Spleen (tissue), 7 donors: ENCODE data around the gene BUB1B.

ENCODE experiments used
- POLR2A ChIP-seq, 3 donors: fragments of 450-650 bp; IDR thresholded peaks; one replicate each; pipeline ENCODE4 v1.5.1; 2017; ENCODE audit warnings: antibody characterized with exemption in 3 of 3, mild to moderate bottlenecking in 1 of 3
- POLR2AphosphoS5 ChIP-seq, 3 donors: sonication (generic); formaldehyde crosslinking; IDR thresholded peaks; one replicate each; pipeline ENCODE4 v1.5.1; 2017; ENCODE audit warnings: antibody characterized with exemption in 3 of 3
- TF ChIP-seq, protein P1 (sequence below), 11 experiments: fragments of 200-600 bp in 7 of 11; fragments of 450-650 bp in 4 of 11; sonication (generic) in 4 of 11; IDR thresholded peaks in 8 of 11; conservative IDR thresholded peaks in 3 of 11; 1 replicate in 7 of 11; 2 replicates in 4 of 11; pipeline versions ENCODE4 v1.4.0 to v1.8.0; 2016 to 2021; ENCODE audit warnings: antibody characterized with exemption in 11 of 11, inconsistent platforms in 4 of 11, mild to moderate bottlenecking in 1 of 11
- donor health status: DM: no; HTN: no; CAD: no; lungs with moderate emphysema.
- donor health status: DM: no; HTN: no; CAD: no.
- donor health status: DM: no; HTN: no; CAD: no.

DNA sequence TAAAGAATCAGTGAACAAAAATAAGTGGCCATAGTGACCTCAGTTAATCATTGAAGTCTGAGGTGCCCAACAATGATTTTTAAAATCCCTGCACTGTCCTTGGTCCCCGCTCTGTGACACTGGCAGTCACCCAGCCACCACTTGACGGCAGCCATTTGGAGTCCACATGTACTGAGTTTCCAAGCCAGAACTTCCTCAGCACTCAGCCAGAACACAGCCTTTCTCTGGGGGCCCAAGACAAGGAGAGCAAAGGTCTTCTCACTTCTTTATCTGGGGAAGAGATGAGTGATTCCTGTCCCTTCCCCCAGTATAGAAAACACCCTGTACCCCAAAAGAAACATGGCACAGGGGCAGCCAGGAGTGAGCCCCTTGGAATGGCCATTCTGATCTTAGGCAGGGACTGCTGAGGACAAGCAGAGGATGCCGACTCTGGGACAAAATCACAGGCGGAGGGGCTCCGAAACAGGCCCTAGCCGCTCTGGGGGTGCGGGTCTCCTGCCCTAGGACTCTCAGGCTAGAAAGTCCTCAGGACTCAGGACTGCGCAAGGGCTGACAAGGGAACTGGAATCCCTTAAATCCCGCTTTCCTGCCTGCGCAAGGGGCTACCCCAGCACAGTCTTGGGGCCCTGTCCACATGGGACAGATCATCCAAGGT is 90.7 kb downstream of the BUB1B start:
- no peak for TF ChIP-seq POLR2A (IDR thresholded peaks at IDR 0.05)
- TF ChIP-seq, protein P1, sequence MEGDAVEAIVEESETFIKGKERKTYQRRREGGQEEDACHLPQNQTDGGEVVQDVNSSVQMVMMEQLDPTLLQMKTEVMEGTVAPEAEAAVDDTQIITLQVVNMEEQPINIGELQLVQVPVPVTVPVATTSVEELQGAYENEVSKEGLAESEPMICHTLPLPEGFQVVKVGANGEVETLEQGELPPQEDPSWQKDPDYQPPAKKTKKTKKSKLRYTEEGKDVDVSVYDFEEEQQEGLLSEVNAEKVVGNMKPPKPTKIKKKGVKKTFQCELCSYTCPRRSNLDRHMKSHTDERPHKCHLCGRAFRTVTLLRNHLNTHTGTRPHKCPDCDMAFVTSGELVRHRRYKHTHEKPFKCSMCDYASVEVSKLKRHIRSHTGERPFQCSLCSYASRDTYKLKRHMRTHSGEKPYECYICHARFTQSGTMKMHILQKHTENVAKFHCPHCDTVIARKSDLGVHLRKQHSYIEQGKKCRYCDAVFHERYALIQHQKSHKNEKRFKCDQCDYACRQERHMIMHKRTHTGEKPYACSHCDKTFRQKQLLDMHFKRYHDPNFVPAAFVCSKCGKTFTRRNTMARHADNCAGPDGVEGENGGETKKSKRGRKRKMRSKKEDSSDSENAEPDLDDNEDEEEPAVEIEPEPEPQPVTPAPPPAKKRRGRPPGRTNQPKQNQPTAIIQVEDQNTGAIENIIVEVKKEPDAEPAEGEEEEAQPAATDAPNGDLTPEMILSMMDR (IDR thresholded peaks at IDR 0.05 in 8 of 11, conservative IDR thresholded peaks at IDR 0.05 in 3 of 11), result no peak
- no peak for TF ChIP-seq POLR2AphosphoS5 (IDR thresholded peaks at IDR 0.05)
